ENCODE data around the gene GPR37.

GPR37 gene

GRCh38 chr7:124724507-124725192 lies 40.9 kb downstream of the GPR37 start:
- no peak for DNase-seq (ENCODE audit: low read depth in 2 of 2)

GRCh38 chr7:124724079-124724478 lies 41.5 kb downstream of the GPR37 start:
- no peak for DNase-seq (ENCODE audit: low read depth in 2 of 2)

GRCh38 chr7:124723012-124723411 lies 42.6 kb downstream of the GPR37 start:
- DNase-seq (ENCODE audit: low read depth in 2 of 2) = no peak

GRCh38 chr7:124722292-124722691 lies 43.3 kb downstream of the GPR37 start:
- no peak for DNase-seq (ENCODE audit: low read depth in 2 of 2)

- DNase-seq (ENCODE audit: low read depth in 2 of 2) = no peak
Measured at GRCh38 chr7:124720195-124720594, 45.4 kb downstream of the GPR37 start.

- DNase-seq (ENCODE audit: low read depth in 2 of 2) = no peak
Measured at GRCh38 chr7:124718032-124718766, 47.4 kb downstream of the GPR37 start.

GRCh38 chr7:124716894-124717293 lies 48.7 kb downstream of the GPR37 start:
- no peak for DNase-seq (ENCODE audit: low read depth in 2 of 2)

- DNase-seq (ENCODE audit: low read depth in 2 of 2) = no peak
Measured at GRCh38 chr7:124713086-124713485, 52.5 kb downstream of the GPR37 start.

- DNase-seq (ENCODE audit: low read depth in 2 of 2) = no peak
Measured at GRCh38 chr7:124712017-124712416, 53.6 kb downstream of the GPR37 start.

GRCh38 chr7:124702385-124702784 lies 63.2 kb downstream of the GPR37 start:
- DNase-seq (ENCODE audit: low read depth in 2 of 2) = no peak

GRCh38 chr7:124701955-124702354 lies 63.6 kb downstream of the GPR37 start:
- no peak for DNase-seq (ENCODE audit: low read depth in 2 of 2)

GRCh38 chr7:124700655-124701054 lies 64.9 kb downstream of the GPR37 start:
- DNase-seq (ENCODE audit: low read depth in 2 of 2) = no peak

- DNase-seq (ENCODE audit: low read depth in 2 of 2) = no peak
Measured at GRCh38 chr7:124698964-124699363, 66.6 kb downstream of the GPR37 start.

GRCh38 chr7:124697746-124698145 lies 67.8 kb downstream of the GPR37 start:
- no peak for DNase-seq (ENCODE audit: low read depth in 2 of 2)

All from activated CD4-positive, alpha-beta T cell treated with anti-CD3 and anti-CD28 coated beads for 24 hours (primary cell).